ENCODE measurements around the gene HTR7.

DNA sequence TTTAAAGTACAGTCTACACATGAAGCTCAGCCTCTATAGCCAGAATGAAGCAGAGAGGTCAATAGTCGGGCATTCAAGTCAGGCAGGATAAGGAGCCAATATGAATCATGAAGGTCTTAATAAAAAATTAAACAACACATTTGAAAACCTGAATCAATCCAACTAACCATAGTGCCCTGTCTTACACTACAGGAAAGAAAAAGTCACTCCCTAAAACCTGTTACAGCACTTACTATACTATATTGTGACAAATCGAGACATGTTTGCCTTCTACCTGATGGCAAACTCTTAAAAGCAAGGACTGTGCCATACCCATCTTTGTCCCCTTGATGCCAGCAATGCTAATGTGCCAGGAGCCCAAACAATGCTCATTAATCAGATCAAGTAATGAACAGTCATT is 117.6 kb downstream of the HTR7 start:
- TF ChIP-seq POLR2AphosphoS5 (IDR thresholded peaks at IDR 0.05; ENCODE audit: borderline replicate concordance, low read depth, low read length): no peak
- no peak for TF ChIP-seq EZH2 (IDR thresholded peaks at IDR 0.05)
- TF ChIP-seq FOXP2 (optimal IDR thresholded peaks at IDR 0.05; ENCODE audit: control extremely low read depth, extremely low read length, insufficient read depth): no peak

Measured in SK-N-MC (cell line).